Measurements from ENCODE around the gene ARL4D.

The ARL4D gene

GRCh38 chr17:43377056-43377810 is 21.6 kb upstream of the ARL4D start:
- no peak for DNase-seq (ENCODE audit: low spot score)
- ChIA-PET CTCF (no interaction called here), POLR2A (ENCODE audit: low non-redundant PET) (no interaction called here)
- TF ChIP-seq CTCF (conservative IDR thresholded peaks at IDR 0.05; ENCODE audit: low read depth) = no peak
- H3K27ac ChIP-seq = no peak overlapping the region

- no peak for DNase-seq (ENCODE audit: low spot score)
- TF ChIP-seq CTCF (conservative IDR thresholded peaks at IDR 0.05; ENCODE audit: low read depth) = no peak
- no peak overlapping the region for H3K27ac ChIP-seq
- CTCF ChIA-PET = interaction anchor here (0.6 kb wide), 2 partner anchors 17 kb away, joined by 3 to 5 read pairs; no protein-coding TSS in a partner anchor
- POLR2A ChIA-PET (ENCODE audit: low non-redundant PET) = no interaction called here
Observed at GRCh38 chr17:43378766-43379165, 20.0 kb upstream of the ARL4D start.

GRCh38 chr17:43380307-43380706 is 18.5 kb upstream of the ARL4D start:
- H3K27ac ChIP-seq = no peak overlapping the region

DNA sequence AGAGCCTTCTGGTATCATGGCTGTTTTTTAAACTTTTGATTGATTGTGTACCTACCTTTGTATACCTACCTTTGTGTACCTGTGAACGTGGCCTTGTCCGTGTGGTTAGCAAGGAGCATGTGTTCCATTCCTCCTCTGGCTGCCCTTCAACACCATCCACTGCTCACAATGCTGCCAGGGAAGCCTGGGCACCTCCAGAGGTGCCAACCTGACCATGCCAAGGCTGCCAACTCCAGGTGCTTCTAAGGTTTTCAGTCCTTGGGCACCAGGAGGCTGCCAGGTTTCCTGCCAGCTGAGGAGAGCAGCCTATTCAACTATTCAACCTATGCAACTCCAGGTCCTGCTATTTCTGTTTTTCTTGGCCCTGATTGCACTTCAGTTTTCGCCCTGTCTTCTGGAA is 17.6 kb upstream of the ARL4D start:
- TF ChIP-seq CTCF (conservative IDR thresholded peaks at IDR 0.05; ENCODE audit: low read depth) = no peak
- no peak for DNase-seq (ENCODE audit: low spot score)
- ChIA-PET POLR2A (ENCODE audit: low non-redundant PET) (no interaction called here), CTCF (interaction anchor here (0.5 kb wide), 1 partner anchor 74 kb away, joined by 3 read pairs; no protein-coding TSS in a partner anchor)
- H3K27ac ChIP-seq = no peak overlapping the region

More at GRCh38 chr17:43380307-43380706, 18.5 kb upstream of the ARL4D start:
- no peak for DNase-seq (ENCODE audit: low spot score)
- POLR2A ChIA-PET (ENCODE audit: low non-redundant PET) = no interaction called here
- CTCF ChIA-PET = interaction anchor here (0.7 kb wide), 1 partner anchor 71 kb away, joined by 4 read pairs; no protein-coding TSS in a partner anchor
- TF ChIP-seq CTCF (conservative IDR thresholded peaks at IDR 0.05; ENCODE audit: low read depth) = no peak

- POLR2A ChIA-PET (ENCODE audit: low non-redundant PET) = no interaction called here
- DNase-seq (ENCODE audit: low spot score) = no peak
- CTCF ChIA-PET = no interaction called here
- no peak overlapping the region for H3K27ac ChIP-seq
- no peak for TF ChIP-seq CTCF (conservative IDR thresholded peaks at IDR 0.05; ENCODE audit: low read depth)
Observed at GRCh38 chr17:43381621-43382020, 17.2 kb upstream of the ARL4D start.

- no peak overlapping the region for H3K27ac ChIP-seq
- no peak for DNase-seq (ENCODE audit: low spot score)
- ChIA-PET POLR2A (ENCODE audit: low non-redundant PET) (no interaction called here), CTCF (no interaction called here)
- no peak for TF ChIP-seq CTCF (conservative IDR thresholded peaks at IDR 0.05; ENCODE audit: low read depth)
Observed at GRCh38 chr17:43382776-43383175, 16.0 kb upstream of the ARL4D start.

Measured in RWPE1 (cell line).